Smooth muscle cell (in vitro differentiated cells): ENCODE results near the gene APOL6. TPM values are rescaled to one million over a fixed set of nuclear protein-coding genes. Genes with fewer than 3 reads are reported as not detected.

Experiments
- DNase-seq: peaks from one replicate; lab custom pipeline; 2025; ENCODE audit not compliant: unreplicated experiment; lab: John Stamatoyannopoulos, UW
- H2AFZ ChIP-seq: fragments of 200-600 bp; sonication (generic); 2 replicates; pipeline ENCODE4 v1.6.0; 2016; ENCODE audit warnings: antibody characterized with exemption, low read depth, mild to moderate bottlenecking
- H3F3A ChIP-seq: fragments of 200-600 bp; sonication (generic); 2 replicates; pipeline ENCODE4 v1.6.0; 2017; ENCODE audit warnings: antibody characterized with exemption, low read depth
- H3K27ac ChIP-seq: fragments of 200-600 bp; sonication (generic); 2 replicates; pipeline ENCODE4 v1.5.1; 2016; ENCODE audit warnings: low read depth, mild to moderate bottlenecking
- H3K27me3 ChIP-seq: fragments of 200-600 bp; sonication (generic); 2 replicates; pipeline ENCODE4 v1.6.1; 2016; ENCODE audit warnings: low read depth, mild to moderate bottlenecking
- H3K36me3 ChIP-seq: fragments of 200-600 bp; sonication (generic); 2 replicates; pipeline ENCODE4 v1.5.1; 2016; ENCODE audit warnings: low read depth
- H3K4me1 ChIP-seq: fragments of 200-600 bp; sonication (generic); 2 replicates; pipeline ENCODE4 v1.5.1; 2016; ENCODE audit warnings: low read depth
- H3K4me2 ChIP-seq: fragments of 200-600 bp; sonication (generic); 2 replicates; pipeline ENCODE4 v1.6.0; 2016; ENCODE audit warnings: mild to moderate bottlenecking
- H3K4me3 ChIP-seq: fragments of 200-600 bp; sonication (generic); 2 replicates; pipeline ENCODE4 v1.5.1; 2016; ENCODE audit warnings: mild to moderate bottlenecking
- H3K79me2 ChIP-seq: fragments of 200-600 bp; sonication (generic); 2 replicates; pipeline ENCODE4 v1.6.0; 2016; ENCODE audit warnings: low read depth, mild to moderate bottlenecking
- H3K9ac ChIP-seq: fragments of 200-600 bp; sonication (generic); 2 replicates; pipeline ENCODE4 v1.6.0; 2016; ENCODE audit warnings: low read depth
- H3K9me3 ChIP-seq: fragments of 200-600 bp; sonication (generic); replicated peaks from 2 replicates; pipeline ENCODE4 v1.5.1; 2016; ENCODE audit warnings: low read depth
- H4K20me1 ChIP-seq: fragments of 200-600 bp; sonication (generic); 2 replicates; pipeline ENCODE4 v1.6.0; 2016; ENCODE audit warnings: low read depth
- CTCF ChIP-seq: fragments of 200-600 bp; sonication (generic); IDR thresholded peaks from 2 replicates; pipeline ENCODE4 v1.5.1; 2017; ENCODE audit warnings: borderline replicate concordance, mild to moderate bottlenecking, antibody characterized with exemption; ENCODE audit not compliant: insufficient read depth, poor library complexity, severe bottlenecking
- WGBS: methylation state at CpG from one replicate; pipeline ENCODE4 v1.1.7; 2016; ENCODE audit warnings: low lambda C conversion rate; 5-methylcytosine and 5-hydroxymethylcytosine counted together
- polyA plus RNA-seq: library from polyadenylated mRNA; unstranded; fragments of >200 nt; fragmentation: Nextera tagmentation; extraction: Ambion mirVana; gene quantifications from 2 replicates; pipeline ENCODE4 v1.2.1, GENCODE V29; 2016
- total RNA-seq: library from RNA; depleted of rRNA; stranded (reverse); fragments of >200 nt; gene quantifications from 2 replicates; pipeline ENCODE4 v1.2.3, GENCODE V29; 2014

Gene APOL6
- total and polyA plus RNA-seq, 2 experiments from 2014 or later = 0.23 to 0.76 TPM

- no peak for DNase-seq
- H3K36me3 ChIP-seq = no peaks in the 10 kb centered on the region
- H2AFZ ChIP-seq = no peak overlapping the region
- H3K27me3 ChIP-seq = no peaks in the 10 kb centered on the region
- H3K79me2 ChIP-seq = no peaks in the 10 kb centered on the region
- H3K4me3 ChIP-seq = no peak overlapping the region
- WGBS = 78% methylated on average over 11 of the region's 11 CpGs
- H3K4me1 ChIP-seq = peaks cover 7% of the 10 kb centered on the region
- no peaks in the 10 kb centered on the region for H3K9me3 ChIP-seq
- H3K9ac ChIP-seq = no peak overlapping the region
- H3F3A ChIP-seq = no peaks in the 10 kb centered on the region
- no peak for TF ChIP-seq CTCF
- H4K20me1 ChIP-seq = no peaks in the 10 kb centered on the region
- H3K4me2 ChIP-seq = no peak overlapping the region
- no peak overlapping the region for H3K27ac ChIP-seq
Observed at GRCh38 chr22:35685731-35686130, 37.5 kb downstream of the APOL6 start.

- Histone ChIP-seq H3K27ac (no peak overlapping the region), H3K9ac (no peak overlapping the region), H3K4me2 (no peak overlapping the region), H3K4me3 (no peak overlapping the region), H3K36me3 (no peaks in the 10 kb centered on the region), H3K4me1 (peaks cover 7% of the 10 kb centered on the region), H3K27me3 (no peaks in the 10 kb centered on the region), H4K20me1 (no peaks in the 10 kb centered on the region), H3K9me3 (no peaks in the 10 kb centered on the region), H2AFZ (no peak overlapping the region), H3K79me2 (no peaks in the 10 kb centered on the region), H3F3A (no peaks in the 10 kb centered on the region)
- no peak for DNase-seq
- no peak for TF ChIP-seq CTCF
- WGBS = 80% methylated on average over 4 of the region's 4 CpGs
Observed at GRCh38 chr22:35686298-35686697, 38.1 kb downstream of the APOL6 start.

- DNase-seq = no peak
- Histone ChIP-seq H3K27me3 (no peaks in the 10 kb centered on the region), H3K4me1 (no peaks in the 10 kb centered on the region), H3F3A (no peaks in the 10 kb centered on the region), H3K79me2 (no peaks in the 10 kb centered on the region), H3K9ac (no peak overlapping the region), H3K36me3 (no peaks in the 10 kb centered on the region), H3K9me3 (no peaks in the 10 kb centered on the region), H4K20me1 (no peaks in the 10 kb centered on the region), H3K4me3 (no peak overlapping the region), H3K27ac (no peak overlapping the region), H3K4me2 (no peak overlapping the region), H2AFZ (no peak overlapping the region)
- no peak for TF ChIP-seq CTCF
- WGBS = 91% methylated on average over 6 of the region's 6 CpGs
Observed at GRCh38 chr22:35687461-35687860, 39.2 kb downstream of the APOL6 start.

GRCh38 chr22:35688913-35689675 lies 40.8 kb downstream of the APOL6 start:
- WGBS = 54% methylated on average over 10 of the region's 10 CpGs
- Histone ChIP-seq H2AFZ (no peak overlapping the region), H3K4me3 (no peak overlapping the region), H3F3A (no peaks in the 10 kb centered on the region), H3K9ac (no peak overlapping the region), H3K79me2 (no peaks in the 10 kb centered on the region), H3K4me1 (no peaks in the 10 kb centered on the region), H3K36me3 (no peaks in the 10 kb centered on the region), H3K27me3 (no peaks in the 10 kb centered on the region), H3K4me2 (no peak overlapping the region), H3K9me3 (no peaks in the 10 kb centered on the region), H4K20me1 (no peaks in the 10 kb centered on the region), H3K27ac (peak overlapping the region; percentile 14)
- TF ChIP-seq CTCF = no peak
- no peak for DNase-seq
